ENCODE results near the gene CNTN4.

Gene CNTN4

GRCh38 chr3:2856138-2857133, 757.8 kb downstream of the CNTN4 start:
- no peak for DNase-seq (ENCODE audit: low read depth in 2 of 2)

- DNase-seq (ENCODE audit: low read depth in 2 of 2): no peak
Measured at GRCh38 chr3:2860626-2861025, 762.0 kb downstream of the CNTN4 start.

- no peak for DNase-seq (ENCODE audit: low read depth in 2 of 2)
Measured at GRCh38 chr3:2861120-2861519, 762.5 kb downstream of the CNTN4 start.

GRCh38 chr3:2861920-2862319, 763.3 kb downstream of the CNTN4 start:
- no peak for DNase-seq (ENCODE audit: low read depth in 2 of 2)

- no peak for DNase-seq (ENCODE audit: low read depth in 2 of 2)
Measured at GRCh38 chr3:2862366-2862765, 763.7 kb downstream of the CNTN4 start.

GRCh38 chr3:2863127-2863526, 764.5 kb downstream of the CNTN4 start:
- DNase-seq (ENCODE audit: low read depth in 2 of 2): no peak

GRCh38 chr3:2869905-2870304, 771.2 kb downstream of the CNTN4 start:
- DNase-seq (ENCODE audit: low read depth in 2 of 2): no peak

- DNase-seq (ENCODE audit: low read depth in 2 of 2): no peak
Measured at GRCh38 chr3:2870724-2871333, 772.2 kb downstream of the CNTN4 start.

GRCh38 chr3:2872884-2873283, 774.2 kb downstream of the CNTN4 start:
- no peak for DNase-seq (ENCODE audit: low read depth in 2 of 2)

GRCh38 chr3:2873986-2874385, 775.3 kb downstream of the CNTN4 start:
- DNase-seq (ENCODE audit: low read depth in 2 of 2): no peak

GRCh38 chr3:2875699-2876098, 777.0 kb downstream of the CNTN4 start:
- no peak for DNase-seq (ENCODE audit: low read depth in 2 of 2)

- no peak for DNase-seq (ENCODE audit: low read depth in 2 of 2)
Measured at GRCh38 chr3:2876362-2876761, 777.7 kb downstream of the CNTN4 start.

GRCh38 chr3:2879023-2879422, 780.4 kb downstream of the CNTN4 start:
- no peak for DNase-seq (ENCODE audit: low read depth in 2 of 2)

- DNase-seq (ENCODE audit: low read depth in 2 of 2): no peak
Measured at GRCh38 chr3:2879587-2879986, 780.9 kb downstream of the CNTN4 start.

- DNase-seq (ENCODE audit: low read depth in 2 of 2): no peak
Measured at GRCh38 chr3:2880218-2880756, 781.6 kb downstream of the CNTN4 start.

- no peak for DNase-seq (ENCODE audit: low read depth in 2 of 2)
Measured at GRCh38 chr3:2883283-2883682, 784.6 kb downstream of the CNTN4 start.

- DNase-seq (ENCODE audit: low read depth in 2 of 2): no peak
Measured at GRCh38 chr3:2888592-2888991, 789.9 kb downstream of the CNTN4 start.

GRCh38 chr3:2889736-2890135, 791.1 kb downstream of the CNTN4 start:
- DNase-seq (ENCODE audit: low read depth in 2 of 2): no peak

GRCh38 chr3:2896308-2896939, 797.8 kb downstream of the CNTN4 start:
- no peak for DNase-seq (ENCODE audit: low read depth in 2 of 2)

- no peak for DNase-seq (ENCODE audit: low read depth in 2 of 2)
Measured at GRCh38 chr3:2897821-2898220, 799.2 kb downstream of the CNTN4 start.

GRCh38 chr3:2898591-2899353, 800.1 kb downstream of the CNTN4 start:
- no peak for DNase-seq (ENCODE audit: low read depth in 2 of 2)

GRCh38 chr3:2904054-2904453, 805.4 kb downstream of the CNTN4 start:
- DNase-seq (ENCODE audit: low read depth in 2 of 2): no peak
